ENCODE measurements around the gene OXCT2. TPM values are rescaled to one million over a fixed set of nuclear protein-coding genes. Genes with fewer than 3 reads are reported as not detected.
"Not testable (repeated sequence)": the region's sequence is repeated elsewhere in the genome, so short reads cannot be mapped to it uniquely, and the experiment has no call there.

The OXCT2 gene
- total RNA-seq (2014; rRNA removed; shearing (Covaris generic)), result 0.46 and 0.74 TPM in 2 replicates
- 6.0 and 6.4 TPM in 2 replicates for polyA plus RNA-seq (2014; cell fraction: nucleus; rRNA removed)

GRCh38 chr1:39771022-39771532 lies at the start of gene OXCT2:
OXCT2 (minus strand) TSS chr1:39771348; CDS start chr1:39771255, 93 bp downstream.
- not testable (repeated sequence) for DNase-seq (ENCODE audit: extremely low read depth, low read depth)

GRCh38 chr1:39819091-39819812 lies 48.1 kb upstream of the OXCT2 start:
- DNase-seq (ENCODE audit: extremely low read depth, low read depth), result no peak

- no peak for DNase-seq (ENCODE audit: extremely low read depth, low read depth)
Measured at GRCh38 chr1:39818482-39818881, 47.3 kb upstream of the OXCT2 start.

DNA sequence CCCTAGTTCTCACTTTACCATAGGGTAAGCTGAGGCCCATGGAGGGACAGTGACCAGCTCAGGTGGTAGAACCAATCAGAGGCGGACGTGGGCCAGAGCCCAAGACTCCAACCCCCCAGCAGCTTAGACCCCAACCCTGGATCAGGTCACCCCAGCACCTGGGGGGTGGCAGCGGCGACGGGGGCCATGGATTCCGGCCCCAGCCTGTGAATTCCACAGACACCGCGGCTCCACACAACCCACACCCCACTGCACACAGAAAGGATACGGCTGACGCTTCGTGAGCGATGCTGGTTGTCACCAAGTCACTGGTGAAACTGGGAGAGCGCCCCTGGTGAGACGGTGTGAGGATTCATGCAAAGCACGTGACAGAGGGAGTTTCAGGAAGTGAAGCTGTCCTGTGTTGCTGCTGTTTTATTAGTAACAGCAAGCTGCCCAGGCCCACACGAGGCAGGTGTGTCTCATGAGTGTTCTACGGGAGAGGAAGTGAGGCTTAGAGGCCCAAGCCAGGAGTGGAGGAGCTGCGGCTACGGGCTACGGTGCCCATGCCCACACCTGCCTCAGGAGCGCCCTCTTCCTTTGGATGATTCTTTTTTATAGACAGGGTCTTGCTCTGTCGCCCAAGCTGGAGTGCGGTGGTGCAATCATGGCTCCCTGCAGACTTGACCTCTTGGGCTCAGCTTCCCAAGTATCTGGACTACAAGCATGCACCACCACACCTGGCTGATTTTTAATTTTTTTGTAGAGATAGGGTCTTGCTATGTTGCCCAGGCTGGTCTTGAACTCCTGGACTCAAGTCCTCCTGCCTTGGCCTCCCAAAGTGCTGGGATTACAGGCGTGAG lies 46.2 kb upstream of the OXCT2 start:
- not testable (repeated sequence) for DNase-seq (ENCODE audit: extremely low read depth, low read depth)

DNA sequence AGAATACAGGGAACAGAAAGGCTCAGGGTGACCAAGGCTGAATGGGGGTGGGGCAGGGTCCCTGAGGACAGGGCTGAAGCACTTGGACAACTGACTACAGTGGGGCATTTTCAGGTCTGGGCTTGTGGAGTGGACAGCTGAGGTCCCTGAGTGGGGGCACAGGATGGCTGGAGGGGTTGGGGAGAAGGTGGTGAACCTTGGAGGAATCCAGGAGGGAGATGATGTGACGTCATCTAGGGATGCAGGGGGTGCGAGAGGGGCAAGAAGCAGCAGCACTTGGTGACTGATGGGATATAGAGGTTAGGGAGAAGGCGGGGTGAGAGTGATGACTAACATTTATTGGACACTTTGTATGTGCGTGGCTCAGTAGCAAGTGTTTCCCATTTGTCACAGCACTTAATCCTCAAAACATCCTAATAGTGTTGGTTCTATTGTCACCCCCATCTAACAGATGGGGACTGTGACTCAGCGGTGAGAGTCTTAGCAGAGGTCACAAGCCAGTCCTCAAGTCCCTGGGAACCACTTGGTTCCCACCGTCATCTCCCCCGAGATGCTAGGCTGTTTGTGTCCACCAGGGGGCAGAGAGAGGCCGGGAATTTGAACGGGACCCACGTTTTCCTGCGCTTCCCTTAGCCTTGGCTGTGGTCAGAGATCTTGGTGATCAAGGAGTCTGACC lies 45.4 kb upstream of the OXCT2 start:
- peak; percentile 47 for DNase-seq (ENCODE audit: extremely low read depth, low read depth)

GRCh38 chr1:39812913-39813312 lies 41.8 kb upstream of the OXCT2 start:
- no peak for DNase-seq (ENCODE audit: extremely low read depth, low read depth)

DNA sequence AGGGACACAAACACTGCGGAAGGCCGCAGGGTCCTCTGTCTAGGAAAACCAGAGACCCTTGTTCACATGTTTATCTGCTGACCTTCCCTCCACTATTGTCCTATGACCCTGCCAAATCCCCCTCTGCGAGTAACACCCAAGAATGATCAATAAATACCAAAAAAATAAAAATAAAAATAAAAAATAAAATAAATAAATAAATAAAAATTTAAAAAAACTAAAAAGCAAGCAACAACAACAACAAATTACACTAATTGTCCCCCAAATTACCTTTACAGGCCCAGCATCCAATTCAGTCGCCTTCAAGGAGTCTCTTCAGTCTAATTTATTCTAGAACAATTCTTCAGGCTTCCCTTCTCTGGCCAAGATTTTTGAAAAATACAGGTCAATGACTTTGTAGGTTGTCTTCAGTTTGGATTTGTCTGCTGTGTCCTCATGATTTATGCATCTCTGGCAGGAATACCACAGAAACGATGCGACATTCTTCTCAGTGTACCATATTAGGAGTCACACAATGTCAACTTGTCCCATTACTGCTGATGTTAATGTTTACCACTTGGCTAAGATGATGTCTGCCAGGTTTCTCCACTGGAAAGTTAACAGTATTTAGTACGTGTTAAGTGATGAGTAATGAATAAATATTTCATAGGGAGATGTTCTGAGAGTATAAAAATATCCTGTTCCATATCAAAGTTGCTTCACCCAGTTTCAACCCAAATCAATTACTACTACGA lies 37.8 kb upstream of the OXCT2 start:
- DNase-seq (ENCODE audit: extremely low read depth, low read depth), result no peak

DNA sequence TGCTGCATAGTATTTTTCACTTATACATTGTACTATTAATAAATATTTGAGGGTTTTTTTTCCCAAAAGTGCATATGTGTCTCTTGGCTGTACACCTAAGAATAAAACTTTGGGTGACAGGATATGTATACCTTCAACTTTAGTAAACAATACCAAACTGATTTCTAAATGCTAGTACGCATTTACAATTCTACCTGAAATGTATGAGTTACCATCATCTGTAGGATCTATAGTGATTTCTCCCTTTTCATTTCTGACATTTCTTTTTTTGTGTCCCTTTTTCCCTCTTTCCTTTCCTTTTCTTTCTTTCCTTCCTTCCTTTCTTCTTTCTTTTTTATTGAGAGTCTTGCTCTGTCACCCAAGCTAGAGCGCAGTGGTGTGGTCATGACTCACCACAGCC lies 34.2 kb upstream of the OXCT2 start:
- DNase-seq (ENCODE audit: extremely low read depth, low read depth), result no peak

- no peak for DNase-seq (ENCODE audit: extremely low read depth, low read depth)
Measured at GRCh38 chr1:39802496-39803260, 31.5 kb upstream of the OXCT2 start.

DNA sequence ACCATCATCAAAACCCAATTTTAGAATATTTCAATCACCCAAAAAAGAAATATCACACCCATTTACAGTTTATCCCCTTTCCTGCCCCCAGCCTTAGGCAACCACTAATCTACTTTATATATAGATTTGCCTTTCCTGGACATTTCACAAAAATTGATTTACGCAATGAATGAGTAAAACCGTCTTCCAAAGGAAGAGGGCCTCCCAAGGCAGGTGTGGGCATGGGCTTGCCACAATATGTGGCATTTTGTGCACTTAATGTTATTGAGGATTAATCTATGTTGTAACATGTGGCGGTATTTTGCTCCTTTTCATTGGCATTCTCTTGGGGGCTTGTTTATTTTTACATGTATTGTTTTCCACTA lies 29.3 kb upstream of the OXCT2 start:
- no peak for DNase-seq (ENCODE audit: extremely low read depth, low read depth)

DNA sequence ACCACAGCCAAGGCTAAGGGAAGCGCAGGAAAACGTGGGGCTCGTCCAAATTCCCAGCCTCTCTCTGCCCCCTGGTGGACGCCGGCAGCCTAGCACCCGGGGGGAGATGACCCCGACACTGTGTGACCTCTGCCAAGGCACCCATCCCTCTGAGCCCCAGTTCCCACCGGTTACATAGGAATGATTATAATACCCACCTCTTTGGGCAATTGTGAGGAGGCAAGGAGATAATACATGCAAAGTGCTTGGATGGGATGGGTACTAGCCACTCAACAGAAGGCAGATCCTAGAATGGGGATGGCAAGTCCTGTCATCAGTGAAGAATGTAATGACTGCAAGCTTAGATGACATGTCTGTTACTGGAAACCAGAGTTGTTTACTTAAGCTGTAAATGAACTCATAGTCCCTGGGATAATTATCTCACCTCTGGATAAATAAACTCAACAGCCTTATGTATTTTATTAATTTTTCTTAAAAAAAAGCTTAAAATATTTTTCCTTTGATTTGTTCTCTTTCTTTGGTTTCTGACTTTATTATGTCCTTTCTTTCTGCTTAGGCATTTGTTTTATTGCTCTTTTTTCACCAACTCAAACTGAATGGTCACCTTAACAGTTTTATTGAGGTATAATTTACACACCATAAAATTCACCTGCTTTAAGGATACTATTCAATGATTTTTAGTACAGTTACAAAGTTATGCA lies 28.8 kb upstream of the OXCT2 start:
- DNase-seq (ENCODE audit: extremely low read depth, low read depth), result peak; percentile 57

GRCh38 chr1:39798859-39799769 lies 28.0 kb upstream of the OXCT2 start:
- DNase-seq (ENCODE audit: extremely low read depth, low read depth), result peak; percentile 86

GRCh38 chr1:39795651-39796050 lies 24.5 kb upstream of the OXCT2 start:
- no peak for DNase-seq (ENCODE audit: extremely low read depth, low read depth)

GRCh38 chr1:39791838-39792237 lies 20.7 kb upstream of the OXCT2 start:
- DNase-seq (ENCODE audit: extremely low read depth, low read depth), result no peak

GRCh38 chr1:39789571-39790110 lies 18.5 kb upstream of the OXCT2 start:
- no peak for DNase-seq (ENCODE audit: extremely low read depth, low read depth)

DNA sequence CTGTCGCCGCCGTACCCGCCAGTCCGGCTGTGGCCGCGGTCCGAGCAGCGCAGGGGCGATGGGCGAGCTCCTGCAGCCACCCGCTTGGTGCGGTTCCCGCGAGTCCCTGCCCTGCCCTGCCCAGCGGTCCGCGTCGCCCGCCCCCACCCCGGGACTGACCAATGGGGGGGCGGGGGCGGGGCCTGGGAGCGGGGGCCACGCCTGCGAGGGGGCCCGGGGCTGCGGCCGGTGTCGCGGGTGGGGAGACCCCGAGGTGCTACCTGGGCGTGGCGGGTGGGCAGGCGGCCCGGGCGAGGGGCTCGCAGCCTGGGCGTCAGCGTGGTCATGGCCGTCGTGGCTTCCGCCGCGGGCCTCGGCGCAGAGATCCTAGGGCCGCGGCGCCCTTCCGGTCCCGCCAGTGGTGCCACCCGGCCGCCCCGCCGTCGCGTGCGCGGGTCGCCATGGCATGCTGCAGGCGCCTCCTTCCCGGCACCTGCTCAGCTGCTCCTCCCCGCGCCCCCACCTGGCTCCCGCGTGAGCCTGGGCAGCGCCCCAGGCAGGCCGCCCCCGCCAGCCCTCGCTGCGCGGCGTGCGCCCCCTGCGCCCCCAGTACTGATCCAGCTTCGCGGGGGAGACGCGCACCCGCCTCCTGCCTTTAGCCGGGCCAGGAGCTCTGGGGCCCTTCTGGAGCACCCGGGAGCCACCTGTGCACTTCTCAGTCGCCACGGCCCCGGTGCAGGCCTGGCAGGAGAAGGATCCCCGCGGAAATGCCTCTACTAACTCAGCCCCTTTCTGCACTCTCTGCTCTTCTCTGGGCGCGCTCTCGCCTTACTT lies 17.8 kb upstream of the OXCT2 start, which contains the start of gene BMP8B:
Gene BMP8B, minus strand, starts transcription at position 108 of the 813 bp plus-strand sequence. CDS start 380 bp downstream, outside the sequence.
- DNase-seq (ENCODE audit: extremely low read depth, low read depth), result peak; percentile 40

DNA sequence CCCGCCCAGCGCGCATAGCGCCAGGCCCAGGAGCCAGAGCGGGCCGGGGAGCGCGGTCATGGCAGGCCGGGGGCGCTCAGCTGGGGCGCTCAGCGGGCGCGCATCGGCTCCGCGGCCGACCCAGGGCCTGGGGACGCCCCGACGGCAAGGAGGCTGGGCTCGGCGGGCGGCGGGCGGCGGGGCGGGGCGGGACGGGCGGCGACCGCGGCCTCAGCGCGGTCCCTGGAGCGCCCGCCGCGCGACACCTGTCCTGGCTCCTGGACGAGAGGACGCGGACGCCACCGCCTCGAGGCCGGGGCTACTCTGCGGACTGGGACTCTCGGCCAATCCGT lies 17.2 kb upstream of the OXCT2 start:
- no peak for DNase-seq (ENCODE audit: extremely low read depth, low read depth)
